Liver (tissue), 9 donors: Measurements from ENCODE around the gene MRPL10. TPM values are rescaled to one million over a fixed set of nuclear protein-coding genes. Genes with fewer than 3 reads are reported as not detected.

ENCODE experiments used
- DNase-seq: peaks from one replicate; pipeline ENCODE4 v3.0.0-alpha.2; 2017; ENCODE audit warnings: low spot score
- H3K27ac ChIP-seq, 2 donors: one replicate each; pipeline ENCODE4 v1.7.0; 2013; ENCODE audit warnings: inconsistent platforms in 2 of 2, low read length in 2 of 2, control low read depth in 1 of 2, low read depth in 1 of 2, mild to moderate bottlenecking in 1 of 2
- H3K27me3 ChIP-seq, 4 donors: one replicate each; pipeline versions ENCODE4 v1.6.1 to v1.7.0; 2013; ENCODE audit warnings: low read length in 3 of 4, inconsistent platforms in 1 of 4, mild to moderate bottlenecking in 1 of 4, moderate library complexity in 1 of 4; ENCODE audit not compliant: control insufficient read depth in 4 of 4, insufficient read depth in 4 of 4
- H3K36me3 ChIP-seq, 4 donors: one replicate each; pipeline versions ENCODE4 v1.6.1 to v1.7.0; 2013; ENCODE audit warnings: low read length in 3 of 4, mild to moderate bottlenecking in 3 of 4, low read depth in 1 of 4, moderate library complexity in 1 of 4; ENCODE audit not compliant: control insufficient read depth in 4 of 4, insufficient read depth in 3 of 4
- H3K4me1 ChIP-seq, 4 donors: one replicate each; pipeline versions ENCODE4 v1.6.1 to v1.7.0; 2013; ENCODE audit warnings: low read length in 3 of 4, mild to moderate bottlenecking in 3 of 4, moderate library complexity in 1 of 4; ENCODE audit not compliant: control insufficient read depth in 4 of 4, insufficient read depth in 4 of 4
- H3K4me3 ChIP-seq, 3 donors: one replicate each; pipeline versions ENCODE4 v1.6.1 to v1.7.0; 2013; ENCODE audit warnings: low read length in 3 of 3, control low read depth in 1 of 3, low read depth in 1 of 3, mild to moderate bottlenecking in 1 of 3
- H3K9ac ChIP-seq, 2 donors: one replicate each; pipeline ENCODE4 v1.7.0; 2013; ENCODE audit warnings: low read length in 2 of 2, mild to moderate bottlenecking in 2 of 2, moderate library complexity in 2 of 2, control low read depth in 1 of 2, low read depth in 1 of 2
- H3K9me3 ChIP-seq, 4 donors: one replicate each; pipeline versions ENCODE4 v1.6.1 to v1.7.0; 2013; ENCODE audit warnings: low read length in 3 of 4; ENCODE audit not compliant: control insufficient read depth in 4 of 4
- ATF3 ChIP-seq: IDR thresholded peaks from 2 replicates; pipeline ENCODE4 v1.6.1; 2016; ENCODE audit warnings: antibody characterized with exemption
- CTCF ChIP-seq: fragments of 150-350 bp; IDR thresholded peaks from 2 replicates; pipeline ENCODE4 v1.5.1; 2017; ENCODE audit warnings: improper control_type of control experiment, low read depth, low read length; ENCODE audit not compliant: missing input control
- EGR1 ChIP-seq, 2 donors: IDR thresholded peaks; 2 replicates each; pipeline ENCODE4 v1.6.1; 2016 to 2018; ENCODE audit warnings: antibody characterized with exemption in 2 of 2, low read depth in 2 of 2
- FOXA1 ChIP-seq: IDR thresholded peaks from 2 replicates; pipeline ENCODE4 v1.6.1; 2016; ENCODE audit warnings: antibody characterized with exemption
- FOXA2 ChIP-seq: IDR thresholded peaks from 2 replicates; pipeline ENCODE4 v1.6.1; 2016; ENCODE audit warnings: antibody characterized with exemption
- GABPA ChIP-seq, 2 donors: IDR thresholded peaks in 1 of 2; conservative IDR thresholded peaks in 1 of 2; 2 replicates each; pipeline ENCODE4 v1.6.1; 2016; ENCODE audit warnings: antibody characterized with exemption in 2 of 2, mild to moderate bottlenecking in 1 of 2, moderate library complexity in 1 of 2
- HNF4A ChIP-seq, 2 donors: conservative IDR thresholded peaks; 2 replicates each; pipeline ENCODE4 v1.6.1; 2016; ENCODE audit warnings: antibody characterized with exemption in 2 of 2, mild to moderate bottlenecking in 2 of 2
- HNF4G ChIP-seq: IDR thresholded peaks from 2 replicates; pipeline ENCODE4 v1.6.1; 2016; ENCODE audit warnings: antibody characterized with exemption
- JUND ChIP-seq, 2 donors: IDR thresholded peaks; 2 replicates each; pipeline ENCODE4 v1.6.1; 2016; ENCODE audit warnings: antibody characterized with exemption in 2 of 2
- NR2F2 ChIP-seq: IDR thresholded peaks from 2 replicates; pipeline ENCODE4 v1.6.1; 2016; ENCODE audit warnings: antibody characterized with exemption
- RAD21 ChIP-seq, 2 donors: IDR thresholded peaks; 2 replicates each; pipeline ENCODE4 v1.6.1; 2016; ENCODE audit warnings: antibody characterized with exemption in 2 of 2, mild to moderate bottlenecking in 2 of 2
- REST ChIP-seq: IDR thresholded peaks from 2 replicates; pipeline ENCODE4 v1.6.1; 2016; ENCODE audit warnings: antibody characterized with exemption, mild to moderate bottlenecking
- RXRA ChIP-seq, 2 donors: IDR thresholded peaks; 2 replicates each; pipeline ENCODE4 v1.6.1; 2017 to 2018; ENCODE audit warnings: antibody characterized with exemption in 2 of 2, mild to moderate bottlenecking in 1 of 2
- SP1 ChIP-seq: IDR thresholded peaks from 2 replicates; pipeline ENCODE4 v1.6.1; 2018; ENCODE audit warnings: antibody characterized with exemption, mild to moderate bottlenecking
- TAF1 ChIP-seq: conservative IDR thresholded peaks from 2 replicates; pipeline ENCODE4 v1.6.1; 2016; ENCODE audit warnings: antibody characterized with exemption, mild to moderate bottlenecking
- YY1 ChIP-seq: IDR thresholded peaks from 2 replicates; pipeline ENCODE4 v1.6.1; 2016; ENCODE audit warnings: antibody characterized with exemption, mild to moderate bottlenecking
- ZBTB33 ChIP-seq: IDR thresholded peaks from 2 replicates; pipeline ENCODE4 v1.6.1; 2016; ENCODE audit warnings: antibody characterized with exemption
- WGBS: extraction: QIAGEN DNeasy Blood & Tissue Kit; methylation state at CpG from one replicate; pipeline ENCODE4 v1.1.7; 2013; 5-methylcytosine and 5-hydroxymethylcytosine counted together
- polyA plus RNA-seq, 2 donors: library from polyadenylated mRNA; stranded (reverse) in 1 of 2; unstranded in 1 of 2; fragments of 200-250 nt in 1 of 2; fragments of >200 nt in 1 of 2; fragmentation: Nextera tagmentation in 1 of 2; extraction: Ambion mirVana in 1 of 2; gene quantifications; one replicate each; pipeline versions ENCODE4 v1.2.1 to v1.2.3, GENCODE V29; 2013 to 2015
- total RNA-seq, 2 donors: library from RNA; depleted of rRNA; stranded (reverse); fragments of >200 nt; gene quantifications; one replicate each; pipeline ENCODE4 v1.2.3, GENCODE V29; 2014
- TF ChIP-seq, protein P1 (sequence below): IDR thresholded peaks from 2 replicates; pipeline ENCODE4 v1.6.1; 2016; ENCODE audit warnings: antibody characterized with exemption
- donor health status: healthy.
- donor health status: healthy.
- donor health status: healthy.
- donor health status: healthy.
- donor health status: healthy.

MRPL10 gene
- total and polyA plus RNA-seq, 4 donors = 10.2 to 24.9 (median 12.9) TPM

GRCh38 chr17:47792457-47792856 is 38.9 kb downstream of the MRPL10 start (continued):
- TF ChIP-seq EGR1 (IDR thresholded peaks at IDR 0.05; ENCODE audit: low read depth in 2 of 2) (no peak), RAD21 (IDR thresholded peaks at IDR 0.05) (no peak)
- TF ChIP-seq, protein P1, sequence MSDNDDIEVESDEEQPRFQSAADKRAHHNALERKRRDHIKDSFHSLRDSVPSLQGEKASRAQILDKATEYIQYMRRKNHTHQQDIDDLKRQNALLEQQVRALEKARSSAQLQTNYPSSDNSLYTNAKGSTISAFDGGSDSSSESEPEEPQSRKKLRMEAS = no peak

GRCh38 chr17:47791025-47791424 is 40.3 kb downstream of the MRPL10 start:
- no peak for TF ChIP-seq ATF3
- no peak for TF ChIP-seq YY1
- TF ChIP-seq, protein P1 = no peak
- no peak for TF ChIP-seq TAF1
- no peak for TF ChIP-seq EGR1 (IDR thresholded peaks at IDR 0.05; ENCODE audit: low read depth in 2 of 2)
- TF ChIP-seq NR2F2 = no peak
- no peak for TF ChIP-seq GABPA (IDR thresholded peaks at IDR 0.05 in 1 of 2, conservative IDR thresholded peaks at IDR 0.05 in 1 of 2)
- TF ChIP-seq FOXA1 = no peak
- no peak for TF ChIP-seq JUND (IDR thresholded peaks at IDR 0.05)
- TF ChIP-seq HNF4G = no peak
- no peak for TF ChIP-seq RXRA (IDR thresholded peaks at IDR 0.05)
- no peak for TF ChIP-seq RAD21 (IDR thresholded peaks at IDR 0.05)
- TF ChIP-seq ZBTB33 = no peak
- no peak for TF ChIP-seq HNF4A (conservative IDR thresholded peaks at IDR 0.05)
- no peak for TF ChIP-seq SP1
- no peak for TF ChIP-seq REST
- no peak for TF ChIP-seq FOXA2
- TF ChIP-seq CTCF = no peak
- Histone ChIP-seq H3K27ac (no peak overlapping the region), H3K9me3 (no peaks in the 10 kb centered on the region), H3K9ac (no peak overlapping the region), H3K27me3 (peaks cover 3 to 20% (median 10%) of the 10 kb centered on the region in 4 donors), H3K36me3 (no peaks in the 10 kb centered on the region), H3K4me3 (no peak overlapping the region), H3K4me1 (peaks cover 0 to 9% (median 4%) of the 10 kb centered on the region in 4 donors)
- 42% methylated on average over 3 of the region's 3 CpGs for WGBS
- DNase-seq = no peak
